OCI-LY7 (cell line): ENCODE data around the gene ABHD6. TPM values are rescaled to one million over a fixed set of nuclear protein-coding genes. Genes with fewer than 3 reads are reported as not detected.

Source experiments
- BruUV-seq: library from RNA; stranded (reverse); fragments of 400-500 nt; replicated peaks from 2 replicates; lab custom pipeline; 2021; lab: Mats Ljungman, UMichigan
- CTCF ChIA-PET: fragments of 300-600 bp; sonication (Branson Sonifier 250); formaldehyde crosslinking; loops from one replicate; lab custom pipeline; 2022; ENCODE audit warnings: antibody characterized with exemption; ENCODE audit not compliant: unreplicated experiment; lab: Charles Lee
- POLR2A ChIA-PET: fragments of 300-600 bp; sonication (Branson Sonifier 250); formaldehyde crosslinking; loops from one replicate; lab custom pipeline; 2022; ENCODE audit warnings: antibody characterized with exemption; lab: Charles Lee
- DNase-seq: peaks from one replicate; pipeline ENCODE4 v3.0.0-alpha.2; 2015; ENCODE audit warnings: low spot score
- H2AFZ ChIP-seq: fragments of 200-600 bp; sonication (generic), shearing (Covaris generic); 2 replicates; pipeline ENCODE4 v1.6.1; 2014; ENCODE audit warnings: mild to moderate bottlenecking, antibody characterized with exemption, low read length, moderate library complexity
- H3K27ac ChIP-seq: fragments of 200-600 bp; sonication (generic); 2 replicates; pipeline ENCODE4 v1.5.1; 2014; ENCODE audit warnings: mixed run types, low read depth, mild to moderate bottlenecking, moderate library complexity, low read length, inconsistent platforms; ENCODE audit not compliant: poor library complexity, severe bottlenecking
- H3K36me3 ChIP-seq: fragments of 200-600 bp; sonication (generic); 2 replicates; pipeline ENCODE4 v1.6.1; 2014; ENCODE audit warnings: mild to moderate bottlenecking, antibody characterized with exemption, low read length, moderate library complexity, mixed read lengths; ENCODE audit not compliant: insufficient read depth
- H3K4me1 ChIP-seq: fragments of 200-600 bp; sonication (generic); 2 replicates; pipeline ENCODE4 v1.5.1; 2014; ENCODE audit warnings: mild to moderate bottlenecking, low read length; ENCODE audit not compliant: insufficient read depth, poor library complexity, severe bottlenecking
- H3K4me2 ChIP-seq: fragments of 200-600 bp; sonication (generic); 2 replicates; pipeline ENCODE4 v1.6.1; 2014; ENCODE audit warnings: mild to moderate bottlenecking, low read length
- H3K4me3 ChIP-seq: fragments of 200-600 bp; sonication (generic); 2 replicates; pipeline ENCODE4 v1.5.1; 2014; ENCODE audit warnings: mild to moderate bottlenecking, low read depth, low read length; ENCODE audit not compliant: poor library complexity, severe bottlenecking
- H3K79me2 ChIP-seq: fragments of 200-600 bp; sonication (generic); 2 replicates; pipeline ENCODE4 v1.6.1; 2016; ENCODE audit warnings: low read depth, mild to moderate bottlenecking, low read length, moderate library complexity, mixed read lengths; ENCODE audit not compliant: insufficient read depth
- H3K9me2 ChIP-seq: fragments of 200-600 bp; sonication (generic); 2 replicates; pipeline ENCODE4 v1.6.1; 2016; ENCODE audit warnings: mild to moderate bottlenecking, low read length, mixed read lengths; ENCODE audit not compliant: insufficient read depth
- H3K9me3 ChIP-seq: fragments of 200-600 bp; sonication (generic); 2 replicates; pipeline ENCODE4 v1.6.1; 2014; ENCODE audit warnings: mild to moderate bottlenecking, mixed run types, low read length, mixed read lengths
- H4K20me1 ChIP-seq: fragments of 200-600 bp; sonication (generic); 2 replicates; pipeline ENCODE4 v1.6.1; 2014; ENCODE audit warnings: mild to moderate bottlenecking, antibody characterized with exemption, low read length, moderate library complexity, mixed read lengths; ENCODE audit not compliant: insufficient read depth
- EZH2phosphoT487 ChIP-seq: fragments of 200-600 bp; sonication (generic); IDR thresholded peaks from 2 replicates; pipeline ENCODE4 v1.6.1; 2018; ENCODE audit warnings: low read depth, borderline replicate concordance, mild to moderate bottlenecking, mixed run types, antibody characterized with exemption, low read length, moderate library complexity, mixed read lengths
- intact Hi-C: fragments of 100-400 bp; cut with micrococcal nuclease; formaldehyde crosslinking; loops from one replicate; pipeline ENCODE4 v1.10.0; 2022; ENCODE audit not compliant: unreplicated experiment
- total RNA-seq, 2 experiments: library from RNA; depleted of rRNA in 1 of 2; stranded (reverse); fragments of >200 nt in 1 of 2; shearing (Covaris generic) in 1 of 2; gene quantifications; 2 replicates each; pipeline ENCODE4 v1.2.3, GENCODE V29; 2014 to 2022
- TF ChIP-seq, protein P1 (sequence below): fragments of 200-600 bp; sonication (generic); conservative IDR thresholded peaks from 2 replicates; pipeline ENCODE4 v1.5.1; 2014; ENCODE audit warnings: mild to moderate bottlenecking, antibody characterized with exemption, low read length, moderate library complexity, mixed read lengths

ABHD6 gene
- total RNA-seq, 2 experiments from 2014 or later, result 5.8 to 10.7 TPM

DNA sequence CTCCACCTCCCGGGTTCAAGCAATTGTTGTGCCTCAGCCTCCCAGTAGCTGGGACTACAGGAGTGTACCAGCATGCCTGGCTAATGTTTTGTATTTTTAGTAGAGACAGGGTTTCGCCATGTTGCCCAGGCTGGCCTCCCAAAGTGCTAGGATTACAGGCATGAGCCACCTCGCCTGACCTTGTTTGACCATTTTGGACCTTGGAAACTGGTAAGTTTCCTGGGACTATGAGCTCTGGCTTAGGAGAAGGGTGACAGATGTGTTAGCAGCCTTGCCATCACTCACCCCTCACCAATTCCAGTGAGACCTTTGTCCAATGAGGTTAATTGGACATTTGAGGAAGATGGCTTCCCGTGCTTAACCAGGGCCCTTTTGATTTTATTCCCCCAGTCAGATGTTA is 46.7 kb upstream of the ABHD6 start:
- TF ChIP-seq, protein P1, sequence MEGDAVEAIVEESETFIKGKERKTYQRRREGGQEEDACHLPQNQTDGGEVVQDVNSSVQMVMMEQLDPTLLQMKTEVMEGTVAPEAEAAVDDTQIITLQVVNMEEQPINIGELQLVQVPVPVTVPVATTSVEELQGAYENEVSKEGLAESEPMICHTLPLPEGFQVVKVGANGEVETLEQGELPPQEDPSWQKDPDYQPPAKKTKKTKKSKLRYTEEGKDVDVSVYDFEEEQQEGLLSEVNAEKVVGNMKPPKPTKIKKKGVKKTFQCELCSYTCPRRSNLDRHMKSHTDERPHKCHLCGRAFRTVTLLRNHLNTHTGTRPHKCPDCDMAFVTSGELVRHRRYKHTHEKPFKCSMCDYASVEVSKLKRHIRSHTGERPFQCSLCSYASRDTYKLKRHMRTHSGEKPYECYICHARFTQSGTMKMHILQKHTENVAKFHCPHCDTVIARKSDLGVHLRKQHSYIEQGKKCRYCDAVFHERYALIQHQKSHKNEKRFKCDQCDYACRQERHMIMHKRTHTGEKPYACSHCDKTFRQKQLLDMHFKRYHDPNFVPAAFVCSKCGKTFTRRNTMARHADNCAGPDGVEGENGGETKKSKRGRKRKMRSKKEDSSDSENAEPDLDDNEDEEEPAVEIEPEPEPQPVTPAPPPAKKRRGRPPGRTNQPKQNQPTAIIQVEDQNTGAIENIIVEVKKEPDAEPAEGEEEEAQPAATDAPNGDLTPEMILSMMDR, result no peak
- no peak for TF ChIP-seq EZH2phosphoT487
- no peak for DNase-seq
- Histone ChIP-seq H3K9me2 (no peaks in the 10 kb centered on the region), H3K4me3 (no peak overlapping the region), H4K20me1 (no peaks in the 10 kb centered on the region), H3K4me2 (no peak overlapping the region), H3K79me2 (no peaks in the 10 kb centered on the region), H3K27ac (no peak overlapping the region), H2AFZ (no peak overlapping the region), H3K4me1 (no peaks in the 10 kb centered on the region), H3K36me3 (no peaks in the 10 kb centered on the region), H3K9me3 (peaks cover 3% of the 10 kb centered on the region; the same call in 1 of the 2 replicates)
- ChIA-PET POLR2A (interaction anchor here (0.6 to 1.4 kb wide), 2 partner anchors 9 to 149 kb away, joined by 3 to 4 read pairs; no protein-coding TSS in a partner anchor), CTCF (interaction anchor here (0.5 to 1.4 kb wide), 2 partner anchors 24 to 28 kb away, joined by 3 read pairs; no protein-coding TSS in a partner anchor)
- no TSS peak for BruUV-seq
- intact Hi-C loops, result no loop called here

GRCh38 chr3:58191361-58191991 is 46.1 kb upstream of the ABHD6 start:
- CTCF ChIA-PET, result no interaction called here
- POLR2A ChIA-PET, result no interaction called here
- no peak for DNase-seq
- no peaks in the 10 kb centered on the region for H4K20me1 ChIP-seq
- H3K27ac ChIP-seq, result no peak overlapping the region
- H3K36me3 ChIP-seq, result no peaks in the 10 kb centered on the region
- H3K9me2 ChIP-seq, result no peaks in the 10 kb centered on the region
- no peaks in the 10 kb centered on the region for H3K79me2 ChIP-seq
- intact Hi-C loops, result no loop called here
- H3K4me1 ChIP-seq, result peaks cover 1% of the 10 kb centered on the region
- no peak overlapping the region for H3K4me3 ChIP-seq
- TF ChIP-seq EZH2phosphoT487, result no peak
- TF ChIP-seq, protein P1, result no peak
- H3K9me3 ChIP-seq, result peaks cover 6% of the 10 kb centered on the region; the same call in 1 of the 2 replicates
- H2AFZ ChIP-seq, result no peak overlapping the region
- BruUV-seq, result no TSS peak
- H3K4me2 ChIP-seq, result no peak overlapping the region

- H2AFZ ChIP-seq, result no peak overlapping the region
- CTCF ChIA-PET, result no interaction called here
- H3K79me2 ChIP-seq, result no peaks in the 10 kb centered on the region
- H3K27ac ChIP-seq, result no peak overlapping the region
- POLR2A ChIA-PET, result no interaction called here
- no peak overlapping the region for H3K4me2 ChIP-seq
- intact Hi-C loops, result no loop called here
- no peaks in the 10 kb centered on the region for H3K36me3 ChIP-seq
- H3K4me3 ChIP-seq, result no peak overlapping the region
- TF ChIP-seq, protein P1, result no peak
- no peak for TF ChIP-seq EZH2phosphoT487
- DNase-seq, result no peak
- H3K4me1 ChIP-seq, result peaks cover 7% of the 10 kb centered on the region
- H3K9me2 ChIP-seq, result no peaks in the 10 kb centered on the region
- peaks cover 6% of the 10 kb centered on the region; the same call in 1 of the 2 replicates for H3K9me3 ChIP-seq
- H4K20me1 ChIP-seq, result no peaks in the 10 kb centered on the region
- BruUV-seq, result no TSS peak
Measured at GRCh38 chr3:58192069-58192468, 45.5 kb upstream of the ABHD6 start.
